Measurements from ENCODE around the gene PYGL.

The PYGL gene

DNA sequence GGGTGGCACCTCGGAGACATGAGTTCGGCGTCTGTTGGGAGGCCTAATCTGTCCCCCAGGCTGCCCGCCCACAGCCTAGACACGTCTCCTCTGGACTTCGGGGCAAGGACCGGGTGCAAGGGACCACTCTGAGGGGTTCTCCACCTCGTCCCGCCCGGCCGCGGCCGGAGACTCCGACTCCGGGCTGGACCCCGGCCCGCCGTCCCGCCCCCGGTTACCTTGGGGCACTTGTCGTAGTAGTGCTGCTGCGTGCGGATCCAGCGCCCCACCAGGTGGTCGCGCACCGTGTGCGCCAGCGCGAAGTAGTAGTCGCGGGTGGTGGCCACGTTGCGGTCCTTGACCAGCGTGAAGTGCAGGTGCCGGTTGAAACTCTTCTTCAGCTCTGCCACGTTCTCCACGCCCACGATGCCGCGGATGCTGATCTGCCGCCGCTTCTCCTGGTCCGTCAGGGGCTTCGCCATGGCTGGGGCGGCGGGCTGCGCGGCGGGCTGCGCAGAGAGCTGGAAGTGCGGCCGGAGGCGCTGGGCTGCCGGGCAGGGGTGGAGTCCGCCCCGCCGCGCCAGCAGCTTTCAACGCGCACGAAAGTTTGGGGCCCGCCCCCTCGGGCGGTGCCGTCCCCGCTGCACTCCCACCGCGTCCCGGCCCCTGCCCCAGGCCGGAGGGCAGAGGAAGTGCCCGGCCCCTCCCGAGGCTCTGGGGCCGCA is at the start of gene PYGL (continued):
- TF ChIP-seq ZNF175 (tag by site-specific recombination; IDR thresholded peaks at IDR 0.05), result no peak
- TF ChIP-seq ZNF518A (tag by site-specific recombination; conservative IDR thresholded peaks at IDR 0.05; ENCODE audit: low read depth), result no peak
- no peak for TF ChIP-seq ZNF670 (tag by site-specific recombination; IDR thresholded peaks at IDR 0.05; ENCODE audit: low read depth)
- TF ChIP-seq ZBTB21 (tag by site-specific recombination; IDR thresholded peaks at IDR 0.05), result no peak
- peak; percentile 96 for TF ChIP-seq ZNF394 (tag by site-specific recombination; IDR thresholded peaks at IDR 0.05; ENCODE audit: borderline replicate concordance)
- TF ChIP-seq, protein P1, sequence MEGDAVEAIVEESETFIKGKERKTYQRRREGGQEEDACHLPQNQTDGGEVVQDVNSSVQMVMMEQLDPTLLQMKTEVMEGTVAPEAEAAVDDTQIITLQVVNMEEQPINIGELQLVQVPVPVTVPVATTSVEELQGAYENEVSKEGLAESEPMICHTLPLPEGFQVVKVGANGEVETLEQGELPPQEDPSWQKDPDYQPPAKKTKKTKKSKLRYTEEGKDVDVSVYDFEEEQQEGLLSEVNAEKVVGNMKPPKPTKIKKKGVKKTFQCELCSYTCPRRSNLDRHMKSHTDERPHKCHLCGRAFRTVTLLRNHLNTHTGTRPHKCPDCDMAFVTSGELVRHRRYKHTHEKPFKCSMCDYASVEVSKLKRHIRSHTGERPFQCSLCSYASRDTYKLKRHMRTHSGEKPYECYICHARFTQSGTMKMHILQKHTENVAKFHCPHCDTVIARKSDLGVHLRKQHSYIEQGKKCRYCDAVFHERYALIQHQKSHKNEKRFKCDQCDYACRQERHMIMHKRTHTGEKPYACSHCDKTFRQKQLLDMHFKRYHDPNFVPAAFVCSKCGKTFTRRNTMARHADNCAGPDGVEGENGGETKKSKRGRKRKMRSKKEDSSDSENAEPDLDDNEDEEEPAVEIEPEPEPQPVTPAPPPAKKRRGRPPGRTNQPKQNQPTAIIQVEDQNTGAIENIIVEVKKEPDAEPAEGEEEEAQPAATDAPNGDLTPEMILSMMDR (tag by site-specific recombination; IDR thresholded peaks at IDR 0.05), result peak; percentile 64
- TF ChIP-seq ZFP41 (tag by site-specific recombination; IDR thresholded peaks at IDR 0.05; ENCODE audit: borderline replicate concordance), result no peak
- TF ChIP-seq SP7 (tag by site-specific recombination; IDR thresholded peaks at IDR 0.05), result peak; percentile 16; the same call in 1 of the 2 replicates
- no peak for TF ChIP-seq PRDM6 (tag by site-specific recombination; IDR thresholded peaks at IDR 0.05)
- TF ChIP-seq BCL11B (tag by site-specific recombination; IDR thresholded peaks at IDR 0.05; ENCODE audit: low read depth), result no peak
- TF ChIP-seq ZNF155 (tag by site-specific recombination; IDR thresholded peaks at IDR 0.05), result no peak
- TF ChIP-seq ZBTB48 (tag by site-specific recombination; IDR thresholded peaks at IDR 0.05), result 0 out of 2 replicates have a peak, but pooled peaks have one; percentile 14
- TF ChIP-seq YY1 (tag by site-specific recombination; IDR thresholded peaks at IDR 0.05), result peak; percentile 56; the same call in 1 of the 2 replicates
- TF ChIP-seq ZNF114 (tag by site-specific recombination; IDR thresholded peaks at IDR 0.05), result no peak
- no peak for TF ChIP-seq GLI4 (tag by site-specific recombination; IDR thresholded peaks at IDR 0.05)
- no peak for TF ChIP-seq ZNF76 (tag by site-specific recombination; IDR thresholded peaks at IDR 0.05; ENCODE audit: borderline replicate concordance, low read depth)
- TF ChIP-seq ZBTB49 (tag by site-specific recombination; IDR thresholded peaks at IDR 0.05; ENCODE audit: low read depth), result no peak
- TF ChIP-seq ZNF292 (tag by site-specific recombination; IDR thresholded peaks at IDR 0.05; ENCODE audit: borderline replicate concordance, low read depth), result no peak
- peak; percentile 35 for TF ChIP-seq SP2 (tag by site-specific recombination; IDR thresholded peaks at IDR 0.05)
- TF ChIP-seq, protein P2, sequence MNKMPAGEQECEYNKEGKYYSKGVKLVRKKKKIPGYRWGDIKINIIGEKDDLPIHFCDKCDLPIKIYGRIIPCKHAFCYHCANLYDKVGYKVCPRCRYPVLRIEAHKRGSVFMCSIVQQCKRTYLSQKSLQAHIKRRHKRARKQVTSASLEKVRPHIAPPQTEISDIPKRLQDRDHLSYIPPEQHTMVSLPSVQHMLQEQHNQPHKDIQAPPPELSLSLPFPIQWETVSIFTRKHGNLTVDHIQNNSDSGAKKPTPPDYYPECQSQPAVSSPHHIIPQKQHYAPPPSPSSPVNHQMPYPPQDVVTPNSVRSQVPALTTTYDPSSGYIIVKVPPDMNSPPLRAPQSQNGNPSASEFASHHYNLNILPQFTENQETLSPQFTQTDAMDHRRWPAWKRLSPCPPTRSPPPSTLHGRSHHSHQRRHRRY (tag by site-specific recombination; IDR thresholded peaks at IDR 0.05), result no peak
- TF ChIP-seq GLI2 (tag by site-specific recombination; IDR thresholded peaks at IDR 0.05; ENCODE audit: borderline replicate concordance, low read depth), result no peak
- TF ChIP-seq ZNF664 (tag by site-specific recombination; IDR thresholded peaks at IDR 0.05), result no peak
- TF ChIP-seq PRDM1 (tag by site-specific recombination; IDR thresholded peaks at IDR 0.05), result no peak
- no peak for TF ChIP-seq IKZF3 (tag by site-specific recombination; IDR thresholded peaks at IDR 0.05)
- no peak for TF ChIP-seq GFI1B (tag by site-specific recombination; IDR thresholded peaks at IDR 0.05)
- no peak for TF ChIP-seq ZNF707 (tag by site-specific recombination; IDR thresholded peaks at IDR 0.05)
- TF ChIP-seq ZFP37 (tag by site-specific recombination; IDR thresholded peaks at IDR 0.05), result no peak; the same call in 1 of the 2 replicates
- no peak for TF ChIP-seq SCRT1 (tag by site-specific recombination; IDR thresholded peaks at IDR 0.05; ENCODE audit: borderline replicate concordance)
- TF ChIP-seq ZNF10 (tag by site-specific recombination; IDR thresholded peaks at IDR 0.05), result no peak
